ENCODE results near the gene LHX3.

Gene LHX3

DNA sequence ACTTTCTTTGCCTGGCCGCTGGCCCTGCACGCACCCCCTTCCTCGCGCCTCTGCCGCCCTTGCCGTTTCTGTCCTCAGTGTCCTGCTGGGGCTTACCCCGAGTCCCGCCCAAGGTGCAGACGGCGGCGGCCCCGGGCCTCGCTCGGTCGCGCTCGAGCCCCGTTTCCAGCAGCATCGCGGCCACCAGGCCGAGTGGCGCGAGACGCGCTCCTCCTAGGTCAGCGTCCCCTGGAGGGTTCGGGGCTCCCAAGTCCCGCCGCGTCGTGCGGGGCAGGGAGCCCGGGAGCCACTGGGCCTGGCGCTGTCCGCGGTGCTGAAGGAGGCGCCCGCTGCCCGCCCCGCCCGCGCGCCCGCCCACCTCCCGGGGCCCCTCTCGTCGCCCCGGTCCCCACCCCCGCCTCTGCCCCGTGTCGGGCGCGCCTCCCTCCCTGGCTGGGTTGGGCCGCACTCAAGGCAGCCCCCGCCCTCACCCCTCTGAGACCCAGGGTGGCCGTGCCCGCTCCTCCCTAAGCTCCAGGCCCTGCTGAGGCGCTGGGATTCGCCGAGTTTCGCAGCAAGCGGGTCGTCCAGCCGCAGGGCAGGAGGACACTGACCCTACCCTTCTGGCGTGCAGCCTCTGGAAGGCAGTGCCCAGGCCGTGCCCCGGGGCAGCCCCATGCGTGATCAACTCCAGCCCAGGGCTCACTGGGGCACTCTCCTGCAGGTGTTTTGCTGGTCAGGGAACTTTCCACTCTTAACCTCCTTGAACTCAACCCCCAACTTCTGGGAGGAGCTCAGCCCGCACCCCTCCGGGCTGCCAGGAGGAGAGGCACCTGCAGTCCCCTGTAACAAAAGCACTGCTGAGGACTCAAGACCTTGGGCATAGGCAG, at the start of gene LHX3:
TSS of gene LHX3 (minus strand) at position 291 of the 869 bp plus-strand sequence. CDS start at position 175, 116 bp downstream.
- peaks cover 34% of the 10 kb centered on the region for H3K27me3 Mint-ChIP-seq (ENCODE audit: low read depth)

DNA sequence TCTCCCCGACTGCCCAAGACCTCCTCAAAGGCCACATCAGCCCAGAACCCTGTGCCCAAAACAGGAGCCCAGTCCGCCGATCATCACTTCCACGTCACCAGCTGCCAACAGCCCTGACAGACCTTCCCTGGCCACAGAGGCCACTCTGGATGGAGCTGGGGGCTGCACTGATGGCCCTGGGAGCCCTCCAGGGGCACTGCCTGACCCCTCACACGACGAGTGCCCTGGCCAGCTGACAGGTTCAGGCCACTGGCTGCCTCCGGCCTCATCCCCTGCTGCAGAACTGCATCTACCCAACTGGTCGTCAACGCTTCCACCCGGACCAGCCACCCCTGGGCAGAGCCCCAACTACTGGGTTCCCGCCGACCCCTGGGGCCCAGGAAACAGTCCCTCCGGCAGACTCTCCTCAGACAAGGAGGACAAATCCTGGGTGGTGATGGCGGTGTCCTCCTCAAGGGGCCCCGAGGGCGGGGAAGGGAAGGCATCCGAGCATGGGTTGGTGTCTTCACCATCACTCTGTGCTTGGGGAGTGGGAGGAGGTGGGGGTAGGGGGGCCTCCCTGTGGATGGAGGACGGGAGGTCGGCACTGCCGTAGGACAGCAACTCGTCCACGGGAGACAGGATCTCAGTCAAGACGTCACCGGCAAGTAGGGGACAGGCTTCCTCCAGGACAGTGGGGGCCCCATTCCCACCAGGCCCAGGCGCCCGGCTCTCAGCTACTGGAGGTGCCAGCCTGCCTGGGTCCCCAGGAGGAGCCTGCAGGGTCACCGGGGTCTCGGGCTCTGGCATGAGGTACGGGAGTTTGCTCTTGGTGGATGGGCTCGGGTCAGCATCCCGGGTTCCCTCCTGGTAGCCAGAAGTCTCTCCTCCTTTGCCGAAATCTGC, 48.6 kb upstream of the LHX3 start:
- no peak overlapping the region for H3K27ac Mint-ChIP-seq
- no peaks in the 10 kb centered on the region for H3K4me1 Mint-ChIP-seq (ENCODE audit: low read depth)
- H3K36me3 Mint-ChIP-seq (ENCODE audit: low read depth) = no peaks in the 10 kb centered on the region
- H3K9me3 Mint-ChIP-seq = no peaks in the 10 kb centered on the region
- H3K27me3 Mint-ChIP-seq (ENCODE audit: low read depth) = no peaks in the 10 kb centered on the region
- no peak overlapping the region for H3K4me3 Mint-ChIP-seq

More for the DNA sequence above, at the start of gene LHX3:
- H3K36me3 Mint-ChIP-seq (ENCODE audit: low read depth) = peaks cover 3% of the 10 kb centered on the region
- H3K4me1 Mint-ChIP-seq (ENCODE audit: low read depth) = no peaks in the 10 kb centered on the region
- H3K27ac Mint-ChIP-seq = no peak within 1 kb of the TSS
- no peaks in the 10 kb centered on the region for H3K9me3 Mint-ChIP-seq
- no peak within 1 kb of the TSS for H3K4me3 Mint-ChIP-seq

GRCh38 chr9:136252846-136253245, 47.9 kb upstream of the LHX3 start:
- Mint-ChIP-seq H3K4me3 (no peak overlapping the region), H3K9me3 (no peaks in the 10 kb centered on the region), H3K27me3 (ENCODE audit: low read depth) (no peaks in the 10 kb centered on the region), H3K36me3 (ENCODE audit: low read depth) (no peaks in the 10 kb centered on the region), H3K27ac (no peak overlapping the region), H3K4me1 (ENCODE audit: low read depth) (no peaks in the 10 kb centered on the region)

DNA sequence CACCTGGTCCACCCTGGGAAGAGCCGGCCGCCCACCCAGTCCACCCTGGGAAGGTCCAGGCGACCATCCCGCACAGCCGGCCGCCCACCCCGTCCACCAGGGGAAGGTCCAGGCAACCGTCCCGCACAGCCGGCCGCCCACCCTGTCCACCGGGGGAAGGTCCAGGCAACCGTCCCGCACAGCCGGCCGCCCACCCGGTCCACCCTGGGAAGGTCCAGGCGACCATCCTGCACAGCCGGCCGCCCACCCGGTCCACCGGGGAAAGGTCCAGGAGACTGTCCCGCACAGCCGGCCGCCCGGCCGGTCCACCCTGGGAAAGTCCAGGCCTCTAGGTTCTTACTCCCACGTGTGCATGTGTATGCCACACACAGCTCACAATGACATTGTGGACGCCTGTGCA, 47.4 kb upstream of the LHX3 start:
- Mint-ChIP-seq H3K4me1 (ENCODE audit: low read depth) (no peaks in the 10 kb centered on the region), H3K27ac (no peak overlapping the region), H3K36me3 (ENCODE audit: low read depth) (no peaks in the 10 kb centered on the region), H3K4me3 (no peak overlapping the region), H3K27me3 (ENCODE audit: low read depth) (peaks cover 3% of the 10 kb centered on the region), H3K9me3 (no peaks in the 10 kb centered on the region)

GRCh38 chr9:136251264-136252115, 46.6 kb upstream of the LHX3 start:
- no peaks in the 10 kb centered on the region for H3K36me3 Mint-ChIP-seq (ENCODE audit: low read depth)
- H3K4me1 Mint-ChIP-seq (ENCODE audit: low read depth) = no peaks in the 10 kb centered on the region
- peaks cover 4% of the 10 kb centered on the region for H3K27me3 Mint-ChIP-seq (ENCODE audit: low read depth)
- no peak overlapping the region for H3K27ac Mint-ChIP-seq
- no peak overlapping the region for H3K4me3 Mint-ChIP-seq
- H3K9me3 Mint-ChIP-seq = no peaks in the 10 kb centered on the region

- Mint-ChIP-seq H3K4me1 (ENCODE audit: low read depth) (no peaks in the 10 kb centered on the region), H3K9me3 (no peaks in the 10 kb centered on the region), H3K27ac (no peak overlapping the region), H3K27me3 (ENCODE audit: low read depth) (peaks cover 4% of the 10 kb centered on the region), H3K4me3 (no peak overlapping the region), H3K36me3 (ENCODE audit: low read depth) (no peaks in the 10 kb centered on the region)
Measured at GRCh38 chr9:136250676-136251075, 45.7 kb upstream of the LHX3 start.

- Mint-ChIP-seq H3K27me3 (ENCODE audit: low read depth) (peaks cover 4% of the 10 kb centered on the region), H3K27ac (no peak overlapping the region), H3K4me3 (no peak overlapping the region), H3K9me3 (no peaks in the 10 kb centered on the region), H3K36me3 (ENCODE audit: low read depth) (no peaks in the 10 kb centered on the region), H3K4me1 (ENCODE audit: low read depth) (peaks cover under 1% of the 10 kb centered on the region)
Measured at GRCh38 chr9:136249877-136250559, 45.1 kb upstream of the LHX3 start.

DNA sequence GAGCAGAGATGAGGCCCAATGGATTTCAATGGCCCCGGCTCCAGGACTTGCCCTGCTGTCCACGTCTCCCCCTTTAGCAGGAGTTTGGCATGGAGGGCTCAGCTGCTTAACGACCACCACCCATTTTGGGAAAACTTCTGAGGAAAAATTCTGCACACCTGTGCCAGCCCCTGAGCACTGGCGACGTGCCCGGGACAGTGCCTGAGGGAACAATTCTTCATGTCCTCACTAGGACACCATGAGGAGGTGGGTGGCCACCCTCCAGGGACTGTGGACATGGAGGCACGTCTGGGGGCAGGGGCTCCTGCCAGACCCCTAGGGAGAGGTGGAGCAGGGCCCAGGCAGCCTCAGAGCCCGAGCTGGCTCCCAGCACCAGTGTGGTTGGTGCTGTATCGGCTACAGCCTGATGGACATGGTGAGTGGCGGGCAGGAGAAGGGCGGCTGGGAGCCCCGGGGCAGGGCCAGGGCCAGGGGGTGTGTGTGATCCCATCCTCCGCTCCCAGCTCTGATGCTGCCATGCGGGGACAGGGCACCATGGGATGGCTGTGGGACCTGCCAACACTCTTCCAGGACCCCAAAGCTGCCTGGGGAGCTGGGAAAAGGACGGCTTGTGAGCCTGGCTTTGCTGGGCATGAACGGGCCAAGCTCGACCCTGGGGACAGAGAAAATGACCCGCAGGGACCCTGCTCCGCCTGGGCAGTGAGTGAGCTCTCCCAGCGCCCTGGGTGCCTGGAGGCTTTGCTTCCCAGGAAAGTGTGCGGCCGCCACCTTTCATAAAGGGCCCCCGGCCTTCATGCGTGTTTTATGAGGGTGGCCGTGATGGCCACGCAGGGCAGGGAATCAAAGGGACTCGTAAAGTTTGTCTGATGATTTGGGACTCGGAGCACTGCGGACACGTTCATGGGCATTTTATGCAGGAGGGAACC, 44.3 kb upstream of the LHX3 start:
- no peaks in the 10 kb centered on the region for H3K36me3 Mint-ChIP-seq (ENCODE audit: low read depth)
- H3K4me3 Mint-ChIP-seq = no peak overlapping the region
- no peak overlapping the region for H3K27ac Mint-ChIP-seq
- H3K9me3 Mint-ChIP-seq = no peaks in the 10 kb centered on the region
- peaks cover 4% of the 10 kb centered on the region for H3K27me3 Mint-ChIP-seq (ENCODE audit: low read depth)
- H3K4me1 Mint-ChIP-seq (ENCODE audit: low read depth) = peaks cover 9% of the 10 kb centered on the region

GRCh38 chr9:136247947-136248637, 43.2 kb upstream of the LHX3 start:
- no peaks in the 10 kb centered on the region for H3K36me3 Mint-ChIP-seq (ENCODE audit: low read depth)
- H3K9me3 Mint-ChIP-seq = no peaks in the 10 kb centered on the region

DNA sequence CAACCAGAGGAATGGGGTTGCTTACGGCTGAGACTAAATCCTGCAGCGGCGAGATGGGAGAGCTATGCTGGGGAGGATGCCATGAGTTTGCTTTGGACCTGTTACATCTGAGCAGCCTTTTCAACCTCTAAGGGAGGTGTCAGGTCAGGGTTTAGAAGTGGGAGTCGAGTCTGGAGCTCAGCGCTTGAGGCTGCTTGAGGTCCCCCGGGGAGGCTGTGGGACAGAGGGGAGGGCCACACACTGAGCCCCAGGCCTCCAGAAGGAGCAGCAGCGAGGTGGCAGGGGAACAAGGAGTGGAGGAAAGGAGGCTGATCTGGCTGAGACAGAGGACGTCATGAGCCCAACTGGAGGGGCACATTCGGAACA, 42.6 kb upstream of the LHX3 start:
- Mint-ChIP-seq H3K4me3 (no peak overlapping the region), H3K4me1 (ENCODE audit: low read depth) (peaks cover 24% of the 10 kb centered on the region), H3K27me3 (ENCODE audit: low read depth) (peaks cover 4% of the 10 kb centered on the region), H3K36me3 (ENCODE audit: low read depth) (no peaks in the 10 kb centered on the region), H3K9me3 (no peaks in the 10 kb centered on the region), H3K27ac (no peak overlapping the region)

More at GRCh38 chr9:136247947-136248637, 43.2 kb upstream of the LHX3 start:
- no peak overlapping the region for H3K4me3 Mint-ChIP-seq
- H3K27me3 Mint-ChIP-seq (ENCODE audit: low read depth) = peaks cover 4% of the 10 kb centered on the region
- H3K27ac Mint-ChIP-seq = no peak overlapping the region
- peaks cover 20% of the 10 kb centered on the region for H3K4me1 Mint-ChIP-seq (ENCODE audit: low read depth)

- Mint-ChIP-seq H3K27me3 (ENCODE audit: low read depth) (peaks cover 4% of the 10 kb centered on the region), H3K36me3 (ENCODE audit: low read depth) (no peaks in the 10 kb centered on the region), H3K27ac (peak overlapping the region; percentile 57), H3K4me3 (peak overlapping the region; percentile 37), H3K4me1 (ENCODE audit: low read depth) (peaks cover 24% of the 10 kb centered on the region), H3K9me3 (no peaks in the 10 kb centered on the region)
Measured at GRCh38 chr9:136246849-136247550, 42.1 kb upstream of the LHX3 start.
